ENCODE data around the gene SLC7A4. TPM values are rescaled to one million over a fixed set of nuclear protein-coding genes. Genes with fewer than 3 reads are reported as not detected.
A peak's percentile ranks its signal among the peaks of the same experiment; 100 is the strongest.
"Not testable (repeated sequence)": the region's sequence is repeated elsewhere in the genome, so short reads cannot be mapped to it uniquely, and the experiment has no call there.

SLC7A4 gene
- total RNA-seq, 4 donors from 2014 or later: 2.5 to 11.7 (median 4.5) TPM

- WGBS, 2 donors: 89 to 91% methylated on average over 3 of the region's 3 CpGs
Observed at GRCh38 chr22:21010426-21011113, 21.8 kb downstream of the SLC7A4 start.

GRCh38 chr22:21009638-21010425, 22.5 kb downstream of the SLC7A4 start:
- intact Hi-C loops (cut with DNase I): no loop called here
- Histone ChIP-seq H3K4me3 (no peak overlapping the region), H3K27ac (no peak overlapping the region), H3K27me3 (no peaks in the 10 kb centered on the region), H3K9me3 (no peaks in the 10 kb centered on the region), H3K4me1 (peaks cover 13 to 18% (median 15%) of the 10 kb centered on the region in 3 donors), H3K36me3 (no peaks in the 10 kb centered on the region)
- TF ChIP-seq CTCF (IDR thresholded peaks at IDR 0.05) (no peak), POLR2A (IDR thresholded peaks at IDR 0.05) (no peak)
- no peak for DNase-seq
- 51 to 61% methylated on average over 10 of the region's 10 CpGs for whole genome bisulfite sequencing, 2 donors

More at GRCh38 chr22:21010426-21011113, 21.8 kb downstream of the SLC7A4 start:
- Histone ChIP-seq H3K36me3 (no peaks in the 10 kb centered on the region), H3K27ac (no peak overlapping the region), H3K4me3 (no peak overlapping the region), H3K27me3 (no peaks in the 10 kb centered on the region), H3K4me1 (peaks cover 20 to 26% (median 22%) of the 10 kb centered on the region in 3 donors), H3K9me3 (no peaks in the 10 kb centered on the region)
- intact Hi-C loops (cut with DNase I): no loop called here
- TF ChIP-seq POLR2A (IDR thresholded peaks at IDR 0.05): no peak
- TF ChIP-seq CTCF (IDR thresholded peaks at IDR 0.05): no peak
- DNase-seq: no peak

- DNase-seq; H3K9me3 ChIP-seq; H3K27ac ChIP-seq; intact Hi-C loops (cut with DNase I); H3K4me3 ChIP-seq; H3K36me3 ChIP-seq; H3K27me3 ChIP-seq: not testable (repeated sequence)
- H3K4me1 ChIP-seq: peaks cover 7 to 12% (median 8%) of the 10 kb centered on the region in 3 donors
- WGBS, 2 donors: 83 to 94% methylated on average over 2 to 6 of the region's 13 CpGs
Observed at GRCh38 chr22:21009208-21009607, 23.2 kb downstream of the SLC7A4 start.

GRCh38 chr22:21003782-21004181, 28.6 kb downstream of the SLC7A4 start:
- intact Hi-C loops (cut with DNase I): no loop called here
- H3K27ac ChIP-seq: peak overlapping the region in 2 of 4 donors; percentile 44 to 100
- peaks cover 8 to 18% (median 10%) of the 10 kb centered on the region in 3 donors for H3K36me3 ChIP-seq
- no peak for TF ChIP-seq CTCF (IDR thresholded peaks at IDR 0.05)
- no peaks in the 10 kb centered on the region for H3K9me3 ChIP-seq
- H3K4me3 ChIP-seq: no peak overlapping the region
- H3K27me3 ChIP-seq: no peaks in the 10 kb centered on the region
- WGBS, 2 donors: 67 to 71% methylated on average over 4 of the region's 4 CpGs
- no peak for DNase-seq
- peaks cover 18 to 42% (median 29%) of the 10 kb centered on the region in 3 donors for H3K4me1 ChIP-seq

GRCh38 chr22:21001601-21002325, 30.6 kb downstream of the SLC7A4 start, which contains the start of gene THAP7:
Gene THAP7, minus strand, starts transcription at chr22:21002118. Its CDS starts 207 bp downstream, at chr22:21001911.
- peak; percentile 87 for DNase-seq
- WGBS, 2 donors: 0% methylated on average over 26 of the region's 83 CpGs; no CpG with 5 or more reads in 1 of the 2 donors
- H3K27me3 ChIP-seq: no peaks in the 10 kb centered on the region

More at GRCh38 chr22:21001601-21002325, 30.6 kb downstream of the SLC7A4 start, which contains the start of gene THAP7:
- intact Hi-C loops (cut with DNase I): no loop called here
- TF ChIP-seq POLR2A (IDR thresholded peaks at IDR 0.05) (peak in 3 of 4 donors; percentile 44 to 85 (median 84)), CTCF (IDR thresholded peaks at IDR 0.05) (peak in 1 of 6 experiments; percentile 11)
- H3K36me3 ChIP-seq: peaks cover 10 to 38% (median 22%) of the 10 kb centered on the region in 3 donors
- peak within 1 kb of the TSS; percentile 99 to 100 (median 100) for H3K27ac ChIP-seq
- H3K9me3 ChIP-seq: no peaks in the 10 kb centered on the region
- H3K4me3 ChIP-seq: peak within 1 kb of the TSS; percentile 80 to 93 (median 84)
- H3K4me1 ChIP-seq: peaks cover 18 to 48% (median 29%) of the 10 kb centered on the region in 3 donors

All from esophagus squamous epithelium (tissue), 5 donors.